ENCODE results near the gene GRIA2. TPM values are rescaled to one million over a fixed set of nuclear protein-coding genes. Genes with fewer than 3 reads are reported as not detected.

Gene GRIA2
- total RNA-seq, 1 experiment from 2014 or later, result not detected

- H3K27me3 ChIP-seq (ENCODE audit: insufficient read depth, low read depth), result no peaks in the 10 kb centered on the region
- CTCF ChIA-PET, result no interaction called here
- H2AFZ ChIP-seq, result no peak overlapping the region
- H3K79me2 ChIP-seq (ENCODE audit: low read depth), result no peaks in the 10 kb centered on the region
- no peaks in the 10 kb centered on the region for H3F3A ChIP-seq (ENCODE audit: insufficient read depth, low read depth)
- no peak overlapping the region for H3K4me3 ChIP-seq
- DNase-seq, result no peak
- no peak overlapping the region for H3K4me2 ChIP-seq
- H3K9me3 ChIP-seq (ENCODE audit: insufficient read depth, low read depth), result no peaks in the 10 kb centered on the region
- no peaks in the 10 kb centered on the region for H3K36me3 ChIP-seq (ENCODE audit: low read depth)
- H3K27ac ChIP-seq, result no peak overlapping the region
- intact Hi-C loops (cut with micrococcal nuclease; ENCODE audit: unreplicated experiment), result no loop called here
- no peaks in the 10 kb centered on the region for H3K4me1 ChIP-seq (replicated peaks; ENCODE audit: insufficient read depth)
- no peaks in the 10 kb centered on the region for H4K20me1 ChIP-seq (ENCODE audit: insufficient read depth)
- BruUV-seq (replicated peaks), result no TSS peak
- no peak for TF ChIP-seq CTCF (conservative IDR thresholded peaks at IDR 0.05)
- TF ChIP-seq EZH2 (IDR thresholded peaks at IDR 0.05; ENCODE audit: low read depth), result no peak
- POLR2A ChIA-PET (ENCODE audit: unreplicated experiment), result no interaction called here
- H3K9me2 ChIP-seq (ENCODE audit: insufficient read depth), result no peaks in the 10 kb centered on the region
Measured at GRCh38 chr4:157242871-157243270, 22.3 kb downstream of the GRIA2 start.

GRCh38 chr4:157244348-157244747 lies 23.8 kb downstream of the GRIA2 start:
- no peaks in the 10 kb centered on the region for H3F3A ChIP-seq (ENCODE audit: insufficient read depth, low read depth)

GRCh38 chr4:157245351-157245750 lies 24.8 kb downstream of the GRIA2 start:
- no peaks in the 10 kb centered on the region for H3K36me3 ChIP-seq (ENCODE audit: low read depth)
- TF ChIP-seq CTCF (conservative IDR thresholded peaks at IDR 0.05) (no peak), EZH2 (IDR thresholded peaks at IDR 0.05; ENCODE audit: low read depth) (no peak)
- H3F3A ChIP-seq (ENCODE audit: insufficient read depth, low read depth), result no peaks in the 10 kb centered on the region
- no peaks in the 10 kb centered on the region for H3K4me1 ChIP-seq (replicated peaks; ENCODE audit: insufficient read depth)
- no peaks in the 10 kb centered on the region for H3K9me3 ChIP-seq (ENCODE audit: insufficient read depth, low read depth)
- ChIA-PET POLR2A (ENCODE audit: unreplicated experiment) (no interaction called here), CTCF (no interaction called here)
- no peaks in the 10 kb centered on the region for H3K27me3 ChIP-seq (ENCODE audit: insufficient read depth, low read depth)
- DNase-seq, result no peak
- H2AFZ ChIP-seq, result no peak overlapping the region
- intact Hi-C loops (cut with micrococcal nuclease; ENCODE audit: unreplicated experiment), result no loop called here
- H3K9me2 ChIP-seq (ENCODE audit: insufficient read depth), result no peaks in the 10 kb centered on the region
- no TSS peak for BruUV-seq (replicated peaks)
- H3K79me2 ChIP-seq (ENCODE audit: low read depth), result no peaks in the 10 kb centered on the region
- H4K20me1 ChIP-seq (ENCODE audit: insufficient read depth), result no peaks in the 10 kb centered on the region
- H3K4me2 ChIP-seq, result no peak overlapping the region
- no peak overlapping the region for H3K27ac ChIP-seq
- H3K4me3 ChIP-seq, result no peak overlapping the region

More at GRCh38 chr4:157244348-157244747, 23.8 kb downstream of the GRIA2 start:
- POLR2A ChIA-PET (ENCODE audit: unreplicated experiment), result no interaction called here
- DNase-seq, result no peak
- H3K4me1 ChIP-seq (replicated peaks; ENCODE audit: insufficient read depth), result no peaks in the 10 kb centered on the region
- H3K4me3 ChIP-seq, result no peak overlapping the region
- H4K20me1 ChIP-seq (ENCODE audit: insufficient read depth), result no peaks in the 10 kb centered on the region
- H2AFZ ChIP-seq, result no peak overlapping the region
- intact Hi-C loops (cut with micrococcal nuclease; ENCODE audit: unreplicated experiment), result no loop called here
- CTCF ChIA-PET, result no interaction called here
- no peaks in the 10 kb centered on the region for H3K79me2 ChIP-seq (ENCODE audit: low read depth)
- H3K27me3 ChIP-seq (ENCODE audit: insufficient read depth, low read depth), result no peaks in the 10 kb centered on the region
- no peaks in the 10 kb centered on the region for H3K9me3 ChIP-seq (ENCODE audit: insufficient read depth, low read depth)
- BruUV-seq (replicated peaks), result no TSS peak
- H3K9me2 ChIP-seq (ENCODE audit: insufficient read depth), result no peaks in the 10 kb centered on the region
- no peak overlapping the region for H3K27ac ChIP-seq
- H3K36me3 ChIP-seq (ENCODE audit: low read depth), result no peaks in the 10 kb centered on the region
- TF ChIP-seq CTCF (conservative IDR thresholded peaks at IDR 0.05) (no peak), EZH2 (IDR thresholded peaks at IDR 0.05; ENCODE audit: low read depth) (no peak)
- H3K4me2 ChIP-seq, result no peak overlapping the region
